ENCODE measurements around the gene SNURF. TPM values are rescaled to one million over a fixed set of nuclear protein-coding genes. Genes with fewer than 3 reads are reported as not detected.

Gene SNURF
- polyA plus RNA-seq, 3 donors, result 1.4 to 3.5 (median 2.8) TPM

DNA sequence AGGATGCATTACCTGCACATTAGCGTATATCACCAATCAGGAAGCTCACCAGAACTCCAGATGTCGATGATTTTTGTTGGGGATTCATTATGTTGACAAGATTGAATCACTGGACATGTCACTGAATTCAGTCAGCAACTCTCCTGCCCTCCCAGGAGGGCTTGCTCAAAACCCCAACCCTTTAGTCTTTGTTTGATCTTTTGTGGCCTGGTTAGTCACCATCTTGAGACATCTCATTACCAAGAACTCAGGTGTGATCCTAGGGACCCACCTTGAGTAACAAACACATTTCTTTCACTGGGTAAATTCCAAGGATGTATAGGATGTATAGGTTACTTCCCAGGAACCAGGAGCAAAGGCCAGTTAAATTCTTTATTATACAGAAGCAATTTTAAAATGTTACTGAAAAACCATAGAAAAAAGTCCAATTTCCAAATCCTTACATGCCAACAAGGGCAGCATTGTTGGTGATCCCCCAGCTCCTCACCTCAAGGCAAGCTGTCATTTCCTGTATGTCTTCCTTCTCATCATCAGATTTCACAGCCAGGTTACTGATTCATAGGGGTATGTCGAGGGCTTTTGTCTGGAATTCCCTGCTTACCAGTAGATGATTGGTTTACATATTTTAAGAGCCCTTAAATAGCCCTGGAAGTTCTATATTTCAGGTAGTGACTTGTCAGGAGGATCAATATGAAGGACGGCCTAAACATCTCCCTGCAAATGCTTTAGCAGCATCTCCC lies 11.7 kb downstream of the SNURF start:
- Histone ChIP-seq H3K27me3 (ENCODE audit: control insufficient read depth in 2 of 2, insufficient read depth in 2 of 2, low read length in 2 of 2) (no peaks in the 10 kb centered on the region), H4K20me1 (ENCODE audit: insufficient read depth, low read length) (no peaks in the 10 kb centered on the region), H3K9ac (ENCODE audit: insufficient read depth, low read length, poor library complexity, severe bottlenecking) (no peak overlapping the region), H3K36me3 (replicated peaks in 1 of 2; ENCODE audit: control insufficient read depth in 1 of 2, insufficient read depth in 2 of 2, low read length in 2 of 2) (peaks cover 2 to 7% of the 10 kb centered on the region in 2 donors), H3K9me3 (replicated peaks in 1 of 2; ENCODE audit: control insufficient read depth in 1 of 2, insufficient read depth in 1 of 2, low read length in 2 of 2) (peaks cover 33 to 39% of the 10 kb centered on the region in 2 donors), H3K79me2 (ENCODE audit: insufficient read depth, low read length) (no peaks in the 10 kb centered on the region), H3K4me3 (replicated peaks in 1 of 3; ENCODE audit: low read depth in 2 of 3, low read length in 3 of 3) (no peak overlapping the region), H3K4me2 (replicated peaks; ENCODE audit: extremely low read depth, low read length, poor library complexity, severe bottlenecking) (no peak overlapping the region), H3K4me1 (ENCODE audit: control insufficient read depth in 1 of 2, insufficient read depth in 2 of 2, low read length in 2 of 2) (no peaks in the 10 kb centered on the region), H2AFZ (ENCODE audit: insufficient read depth, low read depth, low read length, poor library complexity, severe bottlenecking) (no peak overlapping the region), H3K27ac (ENCODE audit: low read depth in 1 of 2, low read length in 2 of 2) (no peak overlapping the region)
- H3K27me3 Mint-ChIP-seq (ENCODE audit: low read depth in 3 of 3), result peaks cover 0 to 4% (median 0%) of the 10 kb centered on the region in 3 donors
- WGBS (ENCODE audit: insufficient coverage), result no CpG with 5 or more reads among the region's 4 CpGs
- H3K36me3 Mint-ChIP-seq, result peaks cover 28 to 47% of the 10 kb centered on the region in 2 donors
- H3K4me3 Mint-ChIP-seq, result no peak overlapping the region
- DNase-seq, result no peak
- intact Hi-C loops (cut with micrococcal nuclease), result no loop called here
- peaks cover 15 to 35% (median 27%) of the 10 kb centered on the region in 7 donors for H3K9me3 Mint-ChIP-seq
- H3K4me1 Mint-ChIP-seq, result no peaks in the 10 kb centered on the region
- TF ChIP-seq CTCF (IDR thresholded peaks at IDR 0.05), result no peak
- H3K27ac Mint-ChIP-seq, result no peak overlapping the region

GRCh38 chr15:24971052-24971451 lies 16.3 kb downstream of the SNURF start:
- no peak overlapping the region for H3K27ac Mint-ChIP-seq
- Histone ChIP-seq H3K9me3 (replicated peaks in 1 of 2; ENCODE audit: control insufficient read depth in 1 of 2, insufficient read depth in 1 of 2, low read length in 2 of 2) (peaks cover 32 to 48% of the 10 kb centered on the region in 2 donors), H3K27me3 (ENCODE audit: control insufficient read depth in 2 of 2, insufficient read depth in 2 of 2, low read length in 2 of 2) (no peaks in the 10 kb centered on the region), H3K4me1 (ENCODE audit: control insufficient read depth in 1 of 2, insufficient read depth in 2 of 2, low read length in 2 of 2) (no peaks in the 10 kb centered on the region), H4K20me1 (ENCODE audit: insufficient read depth, low read length) (no peaks in the 10 kb centered on the region), H3K9ac (ENCODE audit: insufficient read depth, low read length, poor library complexity, severe bottlenecking) (no peak overlapping the region), H3K36me3 (replicated peaks in 1 of 2; ENCODE audit: control insufficient read depth in 1 of 2, insufficient read depth in 2 of 2, low read length in 2 of 2) (peaks cover 0 to 3% of the 10 kb centered on the region in 2 donors), H3K4me2 (replicated peaks; ENCODE audit: extremely low read depth, low read length, poor library complexity, severe bottlenecking) (no peak overlapping the region), H3K79me2 (ENCODE audit: insufficient read depth, low read length) (no peaks in the 10 kb centered on the region), H2AFZ (ENCODE audit: insufficient read depth, low read depth, low read length, poor library complexity, severe bottlenecking) (no peak overlapping the region), H3K4me3 (replicated peaks in 1 of 3; ENCODE audit: low read depth in 2 of 3, low read length in 3 of 3) (no peak overlapping the region), H3K27ac (ENCODE audit: low read depth in 1 of 2, low read length in 2 of 2) (no peak overlapping the region)
- DNase-seq, result no peak
- no CpG with 5 or more reads among the region's 3 CpGs for WGBS (ENCODE audit: insufficient coverage)
- H3K9me3 Mint-ChIP-seq, result peaks cover 16 to 46% (median 32%) of the 10 kb centered on the region in 7 donors
- no peak overlapping the region for H3K4me3 Mint-ChIP-seq
- TF ChIP-seq CTCF (IDR thresholded peaks at IDR 0.05), result no peak
- H3K27me3 Mint-ChIP-seq (ENCODE audit: low read depth in 3 of 3), result no peaks in the 10 kb centered on the region
- peaks cover 33 to 34% of the 10 kb centered on the region in 2 donors for H3K36me3 Mint-ChIP-seq
- H3K4me1 Mint-ChIP-seq, result no peaks in the 10 kb centered on the region
- intact Hi-C loops (cut with micrococcal nuclease), result no loop called here
